Activated CD8-positive, alpha-beta memory T cell treated with anti-CD3 and anti-CD28 coated beads for 48 hours (primary cell): ENCODE results near the gene GTSE1.
"Not testable (repeated sequence)": the region's sequence is repeated elsewhere in the genome, so short reads cannot be mapped to it uniquely, and the experiment has no call there.

Experiments used
- DNase-seq, 3 experiments: peaks; one replicate each; pipeline ENCODE4 v3.0.0-alpha.2; 2020; ENCODE audit warnings: low read depth in 2 of 3, low spot score in 2 of 3

The GTSE1 gene, protein sequence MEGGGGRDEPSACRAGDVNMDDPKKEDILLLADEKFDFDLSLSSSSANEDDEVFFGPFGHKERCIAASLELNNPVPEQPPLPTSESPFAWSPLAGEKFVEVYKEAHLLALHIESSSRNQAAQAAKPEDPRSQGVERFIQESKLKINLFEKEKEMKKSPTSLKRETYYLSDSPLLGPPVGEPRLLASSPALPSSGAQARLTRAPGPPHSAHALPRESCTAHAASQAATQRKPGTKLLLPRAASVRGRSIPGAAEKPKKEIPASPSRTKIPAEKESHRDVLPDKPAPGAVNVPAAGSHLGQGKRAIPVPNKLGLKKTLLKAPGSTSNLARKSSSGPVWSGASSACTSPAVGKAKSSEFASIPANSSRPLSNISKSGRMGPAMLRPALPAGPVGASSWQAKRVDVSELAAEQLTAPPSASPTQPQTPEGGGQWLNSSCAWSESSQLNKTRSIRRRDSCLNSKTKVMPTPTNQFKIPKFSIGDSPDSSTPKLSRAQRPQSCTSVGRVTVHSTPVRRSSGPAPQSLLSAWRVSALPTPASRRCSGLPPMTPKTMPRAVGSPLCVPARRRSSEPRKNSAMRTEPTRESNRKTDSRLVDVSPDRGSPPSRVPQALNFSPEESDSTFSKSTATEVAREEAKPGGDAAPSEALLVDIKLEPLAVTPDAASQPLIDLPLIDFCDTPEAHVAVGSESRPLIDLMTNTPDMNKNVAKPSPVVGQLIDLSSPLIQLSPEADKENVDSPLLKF

DNA sequence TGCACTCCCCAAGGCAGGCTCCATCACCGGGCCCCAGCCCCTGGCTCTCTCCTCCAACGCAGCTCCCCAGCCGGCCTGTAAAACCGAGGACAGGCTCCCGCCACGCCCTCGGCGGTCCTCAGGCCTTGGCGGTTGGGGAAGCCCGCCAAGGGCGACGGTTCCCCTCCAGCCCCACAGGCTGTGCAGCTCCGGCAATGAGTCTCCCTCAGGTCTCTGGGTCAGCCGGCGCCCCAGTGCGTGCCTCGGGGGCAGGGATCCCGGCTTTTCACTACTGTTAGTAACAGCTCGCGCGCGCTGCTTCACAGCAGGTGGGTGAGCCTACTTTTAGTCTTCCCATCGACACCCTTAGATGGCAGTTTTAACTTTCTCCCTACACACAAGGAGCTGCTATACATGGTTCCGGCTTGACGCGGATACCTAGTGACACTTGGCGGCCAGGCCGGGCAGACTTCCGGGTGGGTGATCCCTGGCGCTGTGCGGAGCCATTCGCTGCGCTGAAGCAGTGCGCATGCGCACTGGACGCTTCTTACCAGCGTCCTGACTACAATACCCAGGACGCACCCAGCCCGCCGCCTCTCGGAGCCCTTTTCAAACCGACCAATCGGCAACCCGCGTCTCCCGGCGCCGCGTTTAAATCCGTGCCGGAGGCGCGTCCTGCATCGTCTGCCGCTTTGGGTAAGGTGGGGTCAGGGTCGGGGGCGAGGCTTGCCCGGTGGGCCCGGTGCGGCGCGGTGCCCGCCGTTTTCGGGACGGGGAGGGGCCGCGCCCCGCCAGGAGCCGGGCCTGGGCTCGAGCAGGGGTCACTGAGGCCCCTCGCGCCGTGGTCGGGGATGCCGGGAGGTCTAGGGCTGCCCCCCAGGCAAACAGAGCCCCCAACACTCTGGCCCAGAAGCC lies at the start of gene GTSE1:
Gene GTSE1, plus strand, starts transcription at position 614 of the 894 bp plus-strand sequence. CDS start 531 bp downstream, outside the sequence.
- peak; percentile 80 to 97 (median 95) for DNase-seq

DNA sequence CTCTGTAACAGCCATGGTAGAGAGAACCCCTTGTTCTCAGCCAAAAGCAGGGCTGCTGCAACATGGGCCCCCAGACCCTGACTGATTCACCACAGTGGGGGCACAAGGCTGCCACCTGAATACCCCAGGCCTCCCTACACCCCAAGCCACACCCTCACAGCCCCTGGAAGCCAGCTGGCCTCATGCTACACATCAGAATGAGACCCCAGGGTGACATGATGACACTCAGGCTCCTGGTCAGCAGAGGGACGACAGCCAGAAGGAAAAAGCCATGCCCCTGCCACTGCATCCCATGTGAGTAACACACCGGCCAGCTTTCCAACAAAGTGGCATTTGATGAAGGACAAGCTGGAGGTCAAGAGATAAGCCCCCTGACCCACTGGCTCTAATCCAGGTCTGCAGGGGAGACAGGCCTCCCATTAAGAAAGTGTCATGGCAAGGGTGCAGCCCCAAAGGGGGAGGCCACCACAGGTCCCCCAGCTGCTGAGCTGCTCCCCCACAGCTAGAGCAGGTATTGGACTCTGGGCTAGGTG lies 49.2 kb upstream of the GTSE1 start:
- no peak for DNase-seq

DNA sequence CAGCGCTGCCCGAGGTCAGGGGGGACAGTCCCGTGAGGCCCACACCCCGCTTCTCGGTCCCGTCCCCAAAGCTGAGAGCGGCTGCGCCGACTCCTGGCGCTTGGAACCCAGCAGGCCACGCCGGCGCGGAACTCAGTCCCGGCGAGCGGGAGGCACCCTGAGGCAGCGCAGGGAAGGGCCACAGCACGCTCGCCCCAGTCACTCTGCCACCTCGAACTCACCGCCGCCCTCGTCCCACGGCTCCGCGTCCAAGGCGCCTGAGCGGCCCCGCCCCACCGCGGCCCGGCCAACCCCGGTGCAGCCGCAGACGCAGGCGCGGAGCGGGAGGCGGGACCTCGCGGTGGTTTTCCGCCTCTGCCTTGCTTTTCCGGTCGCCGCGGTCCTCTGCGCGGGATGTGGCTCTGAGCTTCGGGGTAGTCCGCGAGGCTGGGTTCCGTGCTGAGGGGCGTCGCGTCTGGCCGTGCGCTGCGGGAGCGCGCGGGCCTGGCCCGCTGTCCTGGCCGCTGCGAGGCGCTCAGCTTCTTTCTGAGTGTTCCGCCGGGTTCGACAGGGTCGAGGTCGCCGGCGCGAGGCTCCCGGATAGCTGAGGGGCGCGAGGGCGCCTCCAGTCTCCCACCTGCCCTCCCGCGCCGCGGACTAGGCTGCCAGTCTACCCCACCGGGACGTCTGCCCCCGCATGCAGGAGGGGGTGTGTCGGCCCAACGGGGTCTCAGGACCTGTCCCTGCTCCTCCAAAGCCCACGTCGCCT lies 46.5 kb upstream of the GTSE1 start, which contains the start of gene CDPF1:
Gene CDPF1, minus strand, starts transcription at position 259 of the 748 bp plus-strand sequence. CDS start 2,009 bp downstream, outside the sequence.
- DNase-seq: peak; percentile 68 to 88 (median 75)

DNA sequence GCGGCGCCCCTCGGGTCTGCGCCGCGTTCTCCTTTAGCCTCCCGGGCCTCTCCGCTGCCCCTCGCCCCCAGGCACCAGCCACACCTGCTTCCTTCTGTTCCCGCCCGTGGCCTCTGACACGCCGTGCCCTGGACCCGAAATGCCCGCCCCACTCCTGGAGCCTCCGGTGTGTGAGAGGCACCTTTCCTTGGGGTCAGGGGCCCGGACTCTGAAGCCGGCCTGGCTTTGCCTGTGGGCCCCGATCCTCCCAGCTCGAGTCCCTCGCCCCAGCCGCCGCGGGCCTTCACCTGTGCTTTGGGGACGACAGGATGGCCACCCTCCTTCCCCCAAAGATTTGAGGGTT lies 45.9 kb upstream of the GTSE1 start:
- DNase-seq: no peak

DNA sequence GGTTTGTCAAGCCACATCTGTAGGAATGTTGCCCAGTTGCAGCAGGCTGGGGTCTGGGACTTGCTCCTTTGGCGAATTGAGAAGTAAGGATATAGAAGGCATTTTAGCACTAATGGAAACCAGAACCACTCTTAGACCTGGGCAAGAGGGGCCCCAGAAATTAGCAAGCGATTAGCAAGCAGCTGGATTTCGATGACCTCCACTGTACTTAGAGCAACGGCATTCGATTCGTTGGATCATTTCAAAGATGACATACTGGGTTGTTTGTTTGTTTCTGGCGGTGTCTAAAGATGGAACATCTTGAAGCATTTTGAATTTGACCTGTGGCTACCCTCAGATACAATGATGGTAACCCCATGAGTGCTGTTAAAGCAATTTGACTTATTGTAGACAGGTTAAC lies 45.4 kb upstream of the GTSE1 start:
- no peak for DNase-seq

DNA sequence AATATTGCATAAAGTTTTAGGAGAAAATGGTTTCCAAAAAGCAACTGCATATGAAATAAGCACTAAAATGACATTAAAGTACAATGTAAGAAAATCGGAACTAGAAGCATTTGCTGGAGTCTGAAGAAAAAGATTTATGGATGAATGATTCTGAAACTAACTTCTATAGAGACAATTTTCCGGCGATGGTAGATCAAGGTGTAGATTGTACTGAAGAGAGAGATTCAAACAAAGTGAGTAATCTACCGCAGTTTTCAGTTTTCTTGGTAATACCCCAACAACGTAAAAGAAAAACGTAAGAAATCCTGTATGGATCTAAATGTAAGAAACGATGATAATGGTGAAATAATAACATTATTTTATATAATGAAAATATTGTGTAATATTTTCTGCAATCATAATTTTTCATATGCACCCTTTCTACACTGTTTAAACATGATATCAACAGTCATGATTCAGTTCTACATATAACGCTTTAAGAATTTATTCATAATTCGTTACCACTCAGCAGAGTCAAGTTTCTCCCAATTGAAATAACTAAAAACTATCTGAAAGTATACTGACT lies 44.8 kb upstream of the GTSE1 start:
- DNase-seq: no peak

DNA sequence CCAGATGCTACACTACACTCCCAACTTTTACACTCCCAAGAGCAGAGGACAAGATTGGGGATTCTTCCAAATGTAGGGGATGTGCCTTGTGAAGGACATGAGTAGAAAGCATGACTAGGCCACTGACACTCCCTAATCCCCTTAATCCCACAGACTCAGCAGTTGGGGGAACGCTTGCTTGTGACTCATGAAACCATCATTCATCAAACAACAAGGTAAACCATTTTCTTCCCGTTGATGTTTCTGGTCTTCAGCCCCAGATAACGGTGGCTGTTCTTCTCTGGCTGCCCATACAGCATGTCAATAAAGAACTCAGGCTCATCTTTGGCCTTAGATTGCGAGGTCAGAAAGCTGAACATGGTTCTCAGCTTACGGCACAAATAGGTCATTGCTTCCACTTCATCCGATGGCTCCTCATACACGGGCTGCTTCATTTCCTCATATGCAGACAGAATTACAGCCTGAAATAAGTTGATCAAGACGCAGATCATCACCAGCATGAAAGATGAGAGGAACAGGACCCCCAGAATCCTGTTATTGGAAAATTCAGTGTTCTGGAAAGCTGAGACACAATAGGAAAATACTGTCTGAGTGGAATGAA lies 40.2 kb upstream of the GTSE1 start:
- no peak for DNase-seq

DNA sequence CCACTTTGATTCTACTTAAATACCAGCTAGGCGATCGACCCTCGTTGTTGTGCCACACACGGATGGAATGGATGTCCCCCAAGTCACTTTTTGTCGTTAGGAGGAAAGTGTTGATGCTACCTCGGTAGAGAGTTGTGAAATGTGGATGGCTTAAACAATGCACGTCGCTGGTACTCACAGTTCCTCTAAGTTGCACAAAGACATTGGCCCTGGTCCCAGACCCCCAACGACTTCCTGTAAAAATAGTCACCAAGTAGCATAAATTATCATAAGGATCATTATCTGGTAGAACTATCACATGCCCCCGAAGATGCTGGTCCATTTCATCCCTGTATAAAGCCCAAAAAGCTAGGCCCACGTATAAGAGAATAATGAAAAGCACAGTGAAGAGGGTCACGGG lies 37.3 kb upstream of the GTSE1 start:
- DNase-seq: no peak

DNA sequence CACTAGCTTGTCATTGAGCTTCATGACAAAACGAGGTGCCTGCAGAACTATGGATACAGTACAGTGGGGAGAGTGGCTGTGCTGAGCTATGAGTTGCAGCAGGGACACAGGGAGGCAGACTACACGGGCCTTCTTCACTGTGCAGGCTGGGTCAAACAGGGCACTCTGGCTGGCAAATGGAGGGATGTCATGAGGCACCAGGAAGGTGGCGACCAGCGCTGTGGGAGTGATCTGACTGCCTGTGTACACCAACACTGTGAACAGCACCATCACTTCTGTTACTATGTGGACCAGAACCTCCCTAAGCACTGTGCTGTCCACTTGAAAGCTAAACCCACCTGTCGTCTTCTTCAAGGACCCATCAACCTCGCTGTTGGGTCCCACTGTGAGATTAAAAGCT lies 36.6 kb upstream of the GTSE1 start:
- no peak for DNase-seq

DNA sequence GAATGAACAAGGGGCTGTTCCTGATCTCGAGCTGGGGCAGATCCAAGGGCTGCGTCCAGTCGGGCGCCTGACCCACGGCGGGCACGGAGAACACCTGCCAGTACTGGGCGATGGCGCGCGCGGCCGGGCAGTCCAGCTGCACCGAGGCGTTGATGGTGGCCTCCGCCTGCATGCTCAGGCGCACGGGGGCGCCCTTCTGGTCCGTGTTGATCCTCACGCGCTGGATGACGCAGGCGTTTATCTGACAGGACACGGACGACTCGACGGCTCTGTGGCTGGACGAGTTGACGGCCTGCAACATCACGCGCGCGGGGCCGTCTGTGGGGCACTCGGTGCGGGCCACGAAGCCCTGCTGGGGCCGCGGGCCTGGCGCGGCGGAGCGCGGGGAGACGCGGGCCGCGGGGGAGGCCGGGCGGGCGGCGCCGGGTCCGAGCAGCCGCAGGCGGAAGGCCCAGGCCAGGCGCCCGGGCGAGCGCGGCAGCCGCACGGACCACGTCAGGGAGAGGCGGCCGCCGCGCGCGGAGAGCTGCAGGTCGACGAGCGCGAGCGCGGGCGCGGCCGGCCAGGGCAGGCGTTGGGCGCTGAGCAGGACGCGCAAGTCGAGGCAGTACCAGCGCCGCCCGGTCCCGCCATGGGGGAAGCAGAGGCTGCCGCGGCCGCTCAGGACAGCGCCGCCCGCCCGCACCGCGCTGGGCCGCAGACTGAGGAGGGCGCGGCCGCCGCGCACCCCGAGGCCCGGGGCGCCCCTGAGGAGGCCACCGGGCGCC lies 34.0 kb upstream of the GTSE1 start:
- DNase-seq: no peak

DNA sequence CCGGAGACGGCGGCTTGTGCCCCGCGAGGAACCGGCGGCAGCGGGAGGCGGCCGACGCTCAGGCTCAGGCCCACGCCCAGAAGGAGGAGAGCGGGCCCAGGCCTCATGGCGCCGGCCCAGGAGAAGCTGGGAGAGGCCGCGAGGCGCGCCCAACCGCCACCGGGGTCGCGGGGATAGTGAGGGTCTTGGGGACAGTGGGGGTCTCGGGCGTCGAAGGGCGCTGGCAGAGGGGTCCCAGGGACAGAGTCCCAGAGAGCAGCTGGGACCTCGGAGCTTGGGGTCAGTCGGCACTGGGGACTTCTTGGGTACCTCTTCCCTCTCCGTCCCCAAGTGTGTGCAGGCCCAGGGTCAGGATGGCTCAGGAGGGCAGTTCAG lies 33.5 kb upstream of the GTSE1 start, which contains the start of gene PKDREJ:
Gene PKDREJ, minus strand, starts transcription at position 128 of the 375 bp plus-strand sequence. Its CDS starts 21 bp downstream, at position 107.
- DNase-seq: no peak

DNA sequence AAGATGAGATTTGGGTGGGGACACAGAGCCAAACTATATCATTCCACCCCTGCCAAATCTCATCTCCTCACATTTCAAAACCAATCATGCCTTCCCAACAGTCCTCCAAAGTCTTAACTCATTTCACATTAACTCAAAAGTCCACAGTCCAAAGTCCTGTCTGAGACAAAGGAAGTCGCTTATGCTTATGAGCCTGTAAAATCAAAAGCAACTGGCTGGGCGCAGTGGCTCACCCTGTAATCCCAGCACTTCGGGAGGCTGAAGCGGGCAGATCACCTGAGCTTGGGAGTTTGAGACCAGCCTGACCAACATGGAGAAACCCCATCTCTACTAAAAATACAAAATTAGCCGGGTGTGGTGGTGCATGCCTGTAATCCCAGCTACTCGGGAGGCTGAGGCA lies 32.1 kb upstream of the GTSE1 start:
- not testable (repeated sequence) for DNase-seq

DNA sequence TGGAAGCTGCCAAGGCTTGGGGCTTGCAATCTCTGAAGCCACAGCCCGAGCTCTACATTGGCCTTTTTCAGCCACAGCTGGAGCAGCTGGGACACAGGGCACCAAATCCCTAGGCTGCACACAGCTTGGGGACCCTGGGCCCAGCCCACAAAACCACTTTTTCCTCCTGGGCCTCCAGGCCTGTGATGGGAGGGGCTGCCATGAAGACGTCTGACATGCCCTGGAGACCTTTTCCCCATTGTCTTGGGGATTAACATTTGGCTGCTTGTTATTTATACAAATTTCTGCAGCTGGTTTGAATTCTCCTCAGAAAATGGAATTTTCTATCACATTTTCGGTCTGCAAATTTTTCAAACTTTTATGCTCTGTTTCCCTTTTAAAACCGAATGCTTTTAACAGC lies 31.0 kb upstream of the GTSE1 start:
- DNase-seq: not testable (repeated sequence)

DNA sequence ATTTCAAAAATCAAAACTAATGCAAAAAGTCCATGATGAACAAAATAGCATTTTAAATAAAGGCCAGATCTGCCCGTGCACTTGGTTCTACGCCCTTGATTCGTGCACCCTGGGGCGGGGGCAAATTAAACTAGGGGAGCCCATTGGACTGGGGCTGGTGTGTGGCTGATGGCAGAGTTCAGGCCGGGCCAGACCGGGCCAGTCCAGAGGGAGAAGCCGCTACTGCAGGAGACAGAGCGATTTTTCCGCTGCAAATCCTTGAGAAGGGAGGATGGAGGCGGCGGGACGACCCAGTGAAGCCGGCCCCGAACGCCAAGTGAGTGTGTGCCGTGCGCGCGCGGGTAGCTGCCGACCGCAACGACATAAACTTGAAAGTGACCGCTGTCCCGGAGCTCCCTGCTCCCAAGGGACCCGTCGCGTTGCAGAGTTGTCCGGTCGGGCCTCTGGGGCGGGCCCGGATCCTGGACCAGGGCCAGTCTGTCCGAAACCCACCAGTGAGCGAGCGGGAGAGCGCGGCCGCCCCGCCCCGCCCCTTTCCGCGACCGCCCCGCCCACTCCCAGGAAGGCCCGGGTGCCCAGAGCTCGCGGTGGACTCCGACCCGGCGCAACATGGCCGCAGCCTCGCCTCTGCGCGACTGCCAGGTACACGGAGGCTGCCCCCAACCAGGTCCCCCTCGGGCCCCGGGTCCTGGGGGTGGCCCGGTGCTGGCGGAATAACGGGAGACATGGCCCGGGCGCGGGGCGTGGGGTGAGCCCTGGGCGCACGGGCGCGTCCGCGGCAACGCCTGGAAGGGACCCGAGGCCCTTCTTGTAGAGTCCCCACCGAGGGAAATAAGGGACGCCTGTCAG lies 29.0 kb upstream of the GTSE1 start, which contains the start of gene TTC38:
Gene TTC38, plus strand, starts transcription at position 578 of the 849 bp plus-strand sequence. Its CDS starts 32 bp downstream, at position 610.
- no peak for DNase-seq

DNA sequence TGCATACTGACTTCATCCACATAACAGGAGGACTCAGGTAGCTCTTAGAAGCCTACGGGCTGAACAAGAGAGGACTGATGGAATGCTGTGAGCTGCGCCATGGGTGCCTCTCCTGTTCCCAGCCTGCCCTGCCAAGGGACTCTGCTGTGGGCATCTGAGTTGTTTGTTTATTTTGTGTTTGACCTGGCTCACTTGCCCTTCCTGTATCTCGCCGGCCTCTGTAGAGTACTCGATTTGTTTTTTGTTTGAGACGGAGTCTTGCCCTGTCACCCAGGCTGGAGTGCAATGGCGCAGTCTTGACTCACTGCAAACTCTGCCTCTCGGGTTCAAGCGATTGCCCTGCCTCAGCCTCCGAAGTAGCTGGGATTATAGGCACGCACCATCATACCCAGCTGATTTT lies 27.1 kb upstream of the GTSE1 start:
- DNase-seq: no peak

DNA sequence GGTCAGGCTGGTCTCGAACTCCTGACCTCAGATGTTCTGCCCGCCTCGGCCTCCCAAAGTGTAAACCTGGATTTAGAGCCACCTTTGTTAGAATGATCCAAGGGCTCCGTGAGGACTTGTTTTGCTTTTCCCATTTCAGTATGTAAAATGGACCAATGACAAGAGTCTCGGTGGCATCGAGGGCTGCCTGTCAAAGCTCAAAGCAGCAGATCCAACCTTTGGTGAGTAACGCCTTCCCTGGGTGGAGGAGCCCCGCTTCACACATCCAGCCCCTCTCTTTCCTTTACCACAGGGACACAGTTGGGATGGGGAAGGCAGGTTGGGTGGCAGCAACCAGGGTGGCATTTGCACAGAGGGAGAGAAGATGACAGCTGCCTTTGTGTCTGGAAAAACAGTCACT lies 24.5 kb upstream of the GTSE1 start:
- DNase-seq: no peak

DNA sequence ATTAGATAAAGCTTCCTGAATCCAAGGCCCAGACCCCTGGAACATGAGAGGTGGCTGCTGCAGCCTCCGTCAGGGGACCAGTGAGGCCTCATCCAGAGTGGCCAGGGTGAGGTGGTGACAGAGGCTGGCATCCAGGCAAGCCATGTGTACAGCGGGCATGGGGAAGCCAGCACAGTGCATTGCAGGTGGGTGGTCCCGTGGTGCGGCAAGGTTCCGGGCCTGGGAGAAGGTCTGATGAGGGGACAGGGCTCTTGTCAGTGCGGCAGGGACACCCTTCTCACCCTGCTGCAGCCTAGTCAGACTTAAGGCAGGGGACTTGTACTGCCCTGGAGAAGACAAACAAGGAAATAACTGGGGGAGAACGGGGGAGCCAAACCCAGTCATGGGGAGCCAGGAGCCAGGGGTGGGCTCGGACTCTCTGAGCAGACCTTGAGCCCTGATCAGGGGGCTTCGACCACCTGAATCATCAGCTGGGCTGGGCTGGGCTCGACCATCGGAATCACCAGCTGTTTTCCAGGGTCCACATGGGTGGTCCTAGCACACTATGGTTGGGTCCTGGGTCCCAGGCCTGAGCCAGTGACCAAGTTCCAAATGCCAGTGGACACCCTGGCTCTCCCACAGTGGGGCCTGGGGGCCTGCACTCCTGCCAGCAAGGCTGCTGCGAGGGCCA lies 23.8 kb upstream of the GTSE1 start:
- no peak for DNase-seq
